ENCODE measurements around the gene CHI3L2. TPM values are rescaled to one million over a fixed set of nuclear protein-coding genes. Genes with fewer than 3 reads are reported as not detected.

CHI3L2 gene
- total RNA-seq, 1 experiment from 2014 or later, result 0.61 TPM

GRCh38 chr1:111192658-111193519 is 34.6 kb upstream of the CHI3L2 start:
- ATAC-seq (no peak), DNase-seq (ENCODE audit: low spot score) (no peak)
- no peaks in the 10 kb centered on the region; the same call in 1 of the 2 replicates for H3K27me3 Mint-ChIP-seq (ENCODE audit: low read depth)
- H3K27ac Mint-ChIP-seq, result peak overlapping the region; percentile 82
- H3K9me3 Mint-ChIP-seq, result no peaks in the 10 kb centered on the region
- peaks cover 4% of the 10 kb centered on the region for H3K36me3 Mint-ChIP-seq
- ChIA-PET POLR2A (no interaction called here), CTCF (no interaction called here)
- peaks cover 12% of the 10 kb centered on the region for H3K4me1 Mint-ChIP-seq
- H3K4me3 Mint-ChIP-seq, result no peak overlapping the region
- TF ChIP-seq ARID4B (CRISPR knock-in tag; IDR thresholded peaks at IDR 0.05; ENCODE audit: borderline replicate concordance) (no peak), STAT6 (CRISPR knock-in tag; conservative IDR thresholded peaks at IDR 0.05; ENCODE audit: low read depth) (no peak), E2F1 (CRISPR knock-in tag; IDR thresholded peaks at IDR 0.05) (no peak), CDX4 (CRISPR knock-in tag; IDR thresholded peaks at IDR 0.05; ENCODE audit: borderline replicate concordance) (no peak), TCF7 (CRISPR knock-in tag; IDR thresholded peaks at IDR 0.05; ENCODE audit: low read depth) (no peak), ATF2 (CRISPR knock-in tag; IDR thresholded peaks at IDR 0.05; ENCODE audit: borderline replicate concordance, low read depth) (no peak), ZNF423 (CRISPR knock-in tag; IDR thresholded peaks at IDR 0.05) (no peak), ZNF512 (CRISPR knock-in tag; IDR thresholded peaks at IDR 0.05; ENCODE audit: borderline replicate concordance) (no peak), OVOL2 (CRISPR knock-in tag; IDR thresholded peaks at IDR 0.05; ENCODE audit: borderline replicate concordance) (no peak), GABPB1 (CRISPR knock-in tag; IDR thresholded peaks at IDR 0.05) (no peak), JAZF1 (CRISPR knock-in tag; IDR thresholded peaks at IDR 0.05) (no peak), NR2C2 (CRISPR knock-in tag; IDR thresholded peaks at IDR 0.05) (no peak)

All from WTC11 (cell line).